ENCODE results near the gene AMIGO3. TPM values are rescaled to one million over a fixed set of nuclear protein-coding genes. Genes with fewer than 3 reads are reported as not detected.
"Not testable (repeated sequence)": the region's sequence is repeated elsewhere in the genome, so short reads cannot be mapped to it uniquely, and the experiment has no call there.

Gene AMIGO3
- total and polyA plus RNA-seq, 2 donors (not counting 1 experiment from before 2014, with no cell fraction given) = 11.1 TPM; not detected in 1

DNA sequence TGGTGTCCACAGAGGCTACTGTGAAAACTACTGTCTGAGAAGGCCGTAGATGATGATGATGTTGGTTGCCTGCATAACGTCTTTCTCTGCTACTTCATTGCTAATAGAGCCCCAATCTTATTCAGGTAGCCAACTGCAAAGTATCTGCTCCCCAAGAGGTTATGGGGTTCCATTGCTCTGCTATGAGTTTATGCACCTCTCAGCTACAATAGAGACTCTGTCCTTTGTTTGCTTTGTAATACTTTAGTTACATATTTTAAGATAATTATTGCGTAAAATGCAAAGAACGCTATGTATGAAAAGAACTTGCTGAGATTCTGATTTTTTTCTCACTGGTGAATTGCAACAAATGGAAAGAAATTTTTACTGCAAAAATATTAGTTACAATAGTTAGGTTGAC is 32.0 kb upstream of the AMIGO3 start:
- Histone ChIP-seq H3K4me3 (ENCODE audit: control extremely low read depth in 1 of 5, extremely low read depth in 1 of 5, insufficient read depth in 1 of 5, low read depth in 2 of 5, low read length in 4 of 5) (no peak overlapping the region), H3K4me1 (ENCODE audit: control insufficient read depth in 2 of 2, insufficient read depth in 2 of 2, low read length in 2 of 2) (peaks cover 0 to 4% of the 10 kb centered on the region in 2 donors), H3K9me3 (ENCODE audit: control extremely low read depth in 1 of 3, control insufficient read depth in 2 of 3, insufficient read depth in 1 of 3, low read length in 2 of 3) (no peaks in the 10 kb centered on the region), H3K79me2 (ENCODE audit: control insufficient read depth, insufficient read depth, low read length) (peaks cover 91% of the 10 kb centered on the region), H2AFZ (ENCODE audit: insufficient read depth, low read depth, low read length, poor library complexity, severe bottlenecking) (no peak overlapping the region), H3K36me3 (replicated peaks in 1 of 2; ENCODE audit: control extremely low read depth in 1 of 2, control insufficient read depth in 1 of 2, extremely low read depth in 1 of 2, insufficient read depth in 2 of 2, low read length in 1 of 2) (peaks cover 4 to 26% of the 10 kb centered on the region in 2 experiments), H4K20me1 (ENCODE audit: control insufficient read depth, insufficient read depth, low read length, poor library complexity, severe bottlenecking) (peaks cover 63% of the 10 kb centered on the region), H3K27ac (ENCODE audit: low read length in 2 of 2) (no peak overlapping the region), H3K9ac (ENCODE audit: low read length) (no peak overlapping the region), H3K4me2 (replicated peaks; ENCODE audit: low read depth, low read length, poor library complexity, severe bottlenecking) (no peak overlapping the region), H3K27me3 (replicated peaks in 1 of 4; ENCODE audit: control extremely low read depth in 1 of 4, control insufficient read depth in 3 of 4, insufficient read depth in 4 of 4, low read length in 3 of 4) (no peaks in the 10 kb centered on the region)
- Mint-ChIP-seq H3K4me3 (no peak overlapping the region), H3K4me1 (peaks cover 20% of the 10 kb centered on the region), H3K27ac (no peak overlapping the region), H3K27me3 (no peaks in the 10 kb centered on the region), H3K9me3 (ENCODE audit: insufficient read depth) (no peaks in the 10 kb centered on the region)
- CTCF ChIA-PET = no interaction called here
- no peak for ATAC-seq (ENCODE audit: low read depth)
- intact Hi-C loops (cut with micrococcal nuclease) = no loop called here
- no peak for TF ChIP-seq CTCF (IDR thresholded peaks at IDR 0.05)
- DNase-seq = no peak
- POLR2A ChIA-PET = no interaction called here
- no CpG with 5 or more reads among the region's 4 CpGs for WGBS (ENCODE audit: insufficient coverage)

- intact Hi-C loops (cut with micrococcal nuclease) = no loop called here
- Histone ChIP-seq H4K20me1 (ENCODE audit: control insufficient read depth, insufficient read depth, low read length, poor library complexity, severe bottlenecking) (peaks cover 56% of the 10 kb centered on the region), H3K79me2 (ENCODE audit: control insufficient read depth, insufficient read depth, low read length) (peaks cover 85% of the 10 kb centered on the region), H3K27me3 (replicated peaks in 1 of 4; ENCODE audit: control extremely low read depth in 1 of 4, control insufficient read depth in 3 of 4, insufficient read depth in 4 of 4, low read length in 3 of 4) (no peaks in the 10 kb centered on the region), H3K9ac (ENCODE audit: low read length) (no peak overlapping the region), H3K4me2 (replicated peaks; ENCODE audit: low read depth, low read length, poor library complexity, severe bottlenecking) (no peak overlapping the region), H3K4me1 (ENCODE audit: control insufficient read depth in 2 of 2, insufficient read depth in 2 of 2, low read length in 2 of 2) (no peaks in the 10 kb centered on the region), H2AFZ (ENCODE audit: insufficient read depth, low read depth, low read length, poor library complexity, severe bottlenecking) (no peak overlapping the region), H3K36me3 (replicated peaks in 1 of 2; ENCODE audit: control extremely low read depth in 1 of 2, control insufficient read depth in 1 of 2, extremely low read depth in 1 of 2, insufficient read depth in 2 of 2, low read length in 1 of 2) (peaks cover 4 to 36% of the 10 kb centered on the region in 2 experiments), H3K4me3 (ENCODE audit: control extremely low read depth in 1 of 5, extremely low read depth in 1 of 5, insufficient read depth in 1 of 5, low read depth in 2 of 5, low read length in 4 of 5) (no peak overlapping the region), H3K27ac (ENCODE audit: low read length in 2 of 2) (no peak overlapping the region), H3K9me3 (ENCODE audit: control extremely low read depth in 1 of 3, control insufficient read depth in 2 of 3, insufficient read depth in 1 of 3, low read length in 2 of 3) (no peaks in the 10 kb centered on the region)
- Mint-ChIP-seq H3K4me3 (no peak overlapping the region), H3K4me1 (peaks cover 13% of the 10 kb centered on the region), H3K27ac (no peak overlapping the region), H3K27me3 (no peaks in the 10 kb centered on the region), H3K9me3 (ENCODE audit: insufficient read depth) (no peaks in the 10 kb centered on the region)
- ChIA-PET POLR2A (no interaction called here), CTCF (no interaction called here)
- DNase-seq = no peak
- no peak for TF ChIP-seq EZH2 (IDR thresholded peaks at IDR 0.05; ENCODE audit: borderline replicate concordance, insufficient read depth, low read depth, low read length, poor library complexity, severe bottlenecking)
- no peak for TF ChIP-seq CTCF (IDR thresholded peaks at IDR 0.05)
- 96% methylated on average over 4 of the region's 4 CpGs for WGBS (ENCODE audit: insufficient coverage)
- no peak for ATAC-seq (ENCODE audit: low read depth)
Observed at GRCh38 chr3:49750056-49750455, 30.6 kb upstream of the AMIGO3 start.

- H3K9me3 ChIP-seq (ENCODE audit: control extremely low read depth in 1 of 3, control insufficient read depth in 2 of 3, insufficient read depth in 1 of 3, low read length in 2 of 3); H3K27me3 Mint-ChIP-seq; H2AFZ ChIP-seq (ENCODE audit: insufficient read depth, low read depth, low read length, poor library complexity, severe bottlenecking); H3K9ac ChIP-seq (ENCODE audit: low read length); intact Hi-C loops (cut with micrococcal nuclease); ATAC-seq (ENCODE audit: low read depth); H3K4me3 Mint-ChIP-seq; POLR2A ChIA-PET; H3K27ac ChIP-seq (ENCODE audit: low read length in 2 of 2); H3K27me3 ChIP-seq (replicated peaks in 1 of 4; ENCODE audit: control extremely low read depth in 1 of 4, control insufficient read depth in 3 of 4, insufficient read depth in 4 of 4, low read length in 3 of 4); H3K4me3 ChIP-seq (ENCODE audit: control extremely low read depth in 1 of 5, extremely low read depth in 1 of 5, insufficient read depth in 1 of 5, low read depth in 2 of 5, low read length in 4 of 5); H3K4me1 ChIP-seq (ENCODE audit: control insufficient read depth in 2 of 2, insufficient read depth in 2 of 2, low read length in 2 of 2); DNase-seq; H3K9me3 Mint-ChIP-seq (ENCODE audit: insufficient read depth); H3K4me1 Mint-ChIP-seq; H3K27ac Mint-ChIP-seq; H3K4me2 ChIP-seq (replicated peaks; ENCODE audit: low read depth, low read length, poor library complexity, severe bottlenecking): not testable (repeated sequence)
- Histone ChIP-seq H3K79me2 (ENCODE audit: control insufficient read depth, insufficient read depth, low read length) (peaks cover 82% of the 10 kb centered on the region), H4K20me1 (ENCODE audit: control insufficient read depth, insufficient read depth, low read length, poor library complexity, severe bottlenecking) (peaks cover 52% of the 10 kb centered on the region), H3K36me3 (replicated peaks in 1 of 2; ENCODE audit: control extremely low read depth in 1 of 2, control insufficient read depth in 1 of 2, extremely low read depth in 1 of 2, insufficient read depth in 2 of 2, low read length in 1 of 2) (peaks cover 4 to 39% of the 10 kb centered on the region in 2 experiments)
- CTCF ChIA-PET = interaction anchor here (0.7 to 0.8 kb wide), 2 partner anchors 17 to 23 kb away, joined by 4 to 7 read pairs; no protein-coding TSS in a partner anchor
- 100% methylated on average over 3 of the region's 5 CpGs for WGBS (ENCODE audit: insufficient coverage)
Observed at GRCh38 chr3:49748874-49749273, 29.4 kb upstream of the AMIGO3 start.

Measured in B cell (primary cell).